HCT116 (cell line): ENCODE data around the gene PHKG2. TPM values are rescaled to one million over a fixed set of nuclear protein-coding genes. Genes with fewer than 3 reads are reported as not detected.
A peak's percentile ranks its signal among the peaks of the same experiment; 100 is the strongest.
"Not testable (repeated sequence)": the region's sequence is repeated elsewhere in the genome, so short reads cannot be mapped to it uniquely, and the experiment has no call there.

ENCODE experiments used
- ATAC-seq: fragments of 200-7000 bp; cut with Tn5 transposase; 2 replicates; pipeline ENCODE4 v1.9.1; 2020; ENCODE audit warnings: mild to moderate bottlenecking, moderate library complexity
- BruUV-seq: library from RNA; stranded (reverse); fragments of 400-500 nt; replicated peaks from 2 replicates; lab custom pipeline; 2021; lab: Mats Ljungman, UMichigan
- CTCF ChIA-PET: fragments of 300-600 bp; sonication (Branson Sonifier 250); formaldehyde crosslinking; loops from one replicate; lab custom pipeline; 2021; ENCODE audit warnings: antibody characterized with exemption; lab: Charles Lee
- POLR2A ChIA-PET: fragments of 300-600, 350-600 bp; sonication (Branson Sonifier 250); formaldehyde crosslinking; loops from one replicate; lab custom pipeline; 2021; ENCODE audit warnings: antibody characterized with exemption; lab: Charles Lee
- RAD21 ChIA-PET, 2 experiments: fragments of 300-600 bp; sonication (Branson Sonifier 250); formaldehyde crosslinking; loops; one replicate each; lab custom pipeline; 2023; ENCODE audit warnings: low total read pairs in 2 of 2; ENCODE audit not compliant: uncharacterized antibody in 2 of 2, unreplicated experiment in 2 of 2, low non-redundant PET in 1 of 2; lab: Charles Lee
- DNase-seq: peaks from one replicate; pipeline ENCODE4 v3.0.0-alpha.2; 2010; ENCODE audit warnings: low read depth, low spot score
- H2AFZ ChIP-seq: fragments of 200-600 bp; shearing (Covaris generic), sonication (generic); 2 replicates; pipeline ENCODE4 v1.6.1; 2017; ENCODE audit warnings: low read depth, mixed run types, mixed read lengths, antibody characterized with exemption, low read length; ENCODE audit not compliant: poor library complexity, severe bottlenecking
- H3K27ac ChIP-seq: 2 replicates; pipeline ENCODE4 v1.5.1; 2012; ENCODE audit warnings: low read depth, low read length
- H3K27me3 ChIP-seq: fragments of 200-600 bp; sonication (generic); 2 replicates; pipeline ENCODE4 v1.6.1; 2016; ENCODE audit warnings: mixed run types, low read length, mixed read lengths; ENCODE audit not compliant: insufficient read depth
- H3K36me3 ChIP-seq, 2 experiments: fragments of 200-500 bp in 1 of 2; fragments of 200-600 bp in 1 of 2; sonication (Bioruptor generic) in 1 of 2; sonication (generic) in 1 of 2; 2 replicates each; pipeline versions ENCODE4 v1.5.1 to v1.6.1; 2014 to 2016; ENCODE audit warnings: low read length in 2 of 2, inconsistent platforms in 1 of 2, mixed read lengths in 1 of 2, mixed run types in 1 of 2; ENCODE audit not compliant: insufficient read depth in 2 of 2, control insufficient read depth in 1 of 2
- H3K4me1 ChIP-seq, 2 experiments: fragments of 200-600 bp in 1 of 2; sonication (generic) in 1 of 2; 2 replicates each; pipeline versions ENCODE4 v1.5.1 to v1.6.1; 2012 to 2017; ENCODE audit warnings: low read length in 2 of 2, inconsistent platforms in 1 of 2, mild to moderate bottlenecking in 1 of 2, mixed read lengths in 1 of 2, mixed run types in 1 of 2, moderate library complexity in 1 of 2; ENCODE audit not compliant: insufficient read depth in 2 of 2, control insufficient read depth in 1 of 2
- H3K4me2 ChIP-seq: fragments of 200-600 bp; sonication (generic); 2 replicates; pipeline ENCODE4 v1.6.1; 2017; ENCODE audit warnings: mixed run types, low read length, mixed read lengths
- H3K4me3 ChIP-seq, 2 experiments: fragments of 200-600 bp in 1 of 2; sonication (generic) in 1 of 2; replicated peaks in 1 of 2; 2 replicates each; pipeline ENCODE4 v1.5.1; 2011 to 2016; ENCODE audit warnings: low read length in 2 of 2, control low read depth in 1 of 2, low read depth in 1 of 2, mild to moderate bottlenecking in 1 of 2, mixed read lengths in 1 of 2, mixed run types in 1 of 2
- H3K79me2 ChIP-seq: fragments of 200-600 bp; sonication (generic); 2 replicates; pipeline ENCODE4 v1.6.1; 2017; ENCODE audit warnings: mild to moderate bottlenecking, mixed run types, low read length, moderate library complexity, mixed read lengths; ENCODE audit not compliant: insufficient read depth
- H3K9ac ChIP-seq: fragments of 200-600 bp; sonication (generic); 2 replicates; pipeline ENCODE4 v1.6.1; 2016; ENCODE audit warnings: low read length, mixed read lengths
- H3K9me2 ChIP-seq: fragments of 200-600 bp; sonication (generic), shearing (Covaris generic); 2 replicates; pipeline ENCODE4 v1.6.1; 2017; ENCODE audit warnings: mixed run types, mild to moderate bottlenecking, moderate library complexity; ENCODE audit not compliant: insufficient read depth
- H3K9me3 ChIP-seq, 2 experiments: fragments of 200-500 bp in 1 of 2; fragments of 200-600 bp in 1 of 2; sonication (Bioruptor generic) in 1 of 2; sonication (generic) in 1 of 2; 2 replicates each; pipeline ENCODE4 v1.6.1; 2014 to 2017; ENCODE audit warnings: low read length in 2 of 2, mixed read lengths in 2 of 2, inconsistent platforms in 1 of 2, low read depth in 1 of 2, mild to moderate bottlenecking in 1 of 2, mixed run types in 1 of 2, moderate library complexity in 1 of 2; ENCODE audit not compliant: control insufficient read depth in 1 of 2, insufficient read depth in 1 of 2
- H4K20me1 ChIP-seq: fragments of 200-600 bp; sonication (generic), shearing (Covaris generic); 2 replicates; pipeline ENCODE4 v1.6.1; 2017; ENCODE audit warnings: mixed run types, mild to moderate bottlenecking, moderate library complexity; ENCODE audit not compliant: insufficient read depth
- CTCF ChIP-seq, 3 experiments: fragments of 200-600 bp in 1 of 3; sonication (generic) in 1 of 3; IDR thresholded peaks in 2 of 3; conservative IDR thresholded peaks in 1 of 3; 2 replicates each; pipeline ENCODE4 v1.5.1; 2012 to 2017; ENCODE audit warnings: low read depth in 2 of 3, low read length in 2 of 3, antibody characterized with exemption in 1 of 3, borderline replicate concordance in 1 of 3, control low read depth in 1 of 3, mild to moderate bottlenecking in 1 of 3, mixed read lengths in 1 of 3, mixed run types in 1 of 3, moderate library complexity in 1 of 3; ENCODE audit not compliant: insufficient read depth in 1 of 3
- FOSL1 ChIP-seq: IDR thresholded peaks from 2 replicates; pipeline ENCODE4 v1.6.1; 2012; ENCODE audit warnings: low read depth
- RAD21 ChIP-seq: IDR thresholded peaks from 2 replicates; pipeline ENCODE4 v1.6.1; 2012; ENCODE audit warnings: low read depth, mild to moderate bottlenecking
- SIN3A ChIP-seq: IDR thresholded peaks from 2 replicates; pipeline ENCODE4 v1.6.1; 2012; ENCODE audit warnings: low read depth
- intact Hi-C: fragments of 100-400 bp; cut with micrococcal nuclease; formaldehyde crosslinking; loops from 2 replicates; pipeline ENCODE4 v1.10.0; 2022
- total RNA-seq: library from RNA; stranded (reverse); gene quantifications from one replicate; pipeline ENCODE4 v1.2.1, GENCODE V29; 2021; ENCODE audit not compliant: unreplicated experiment

PHKG2 gene
- total RNA-seq, 1 experiment from 2014 or later: 32.6 TPM

GRCh38 chr16:30700971-30701370, 47.3 kb upstream of the PHKG2 start:
- intact Hi-C loops: no loop called here
- ChIA-PET CTCF (no interaction called here), POLR2A (no interaction called here)

GRCh38 chr16:30703071-30703470, 45.2 kb upstream of the PHKG2 start:
- H3K4me3 ChIP-seq, H3K4me2 ChIP-seq, H3K9me2 ChIP-seq, H3K9ac ChIP-seq, H3K9me3 ChIP-seq, H3K27me3 ChIP-seq, BruUV-seq, H4K20me1 ChIP-seq, DNase-seq, CTCF ChIA-PET, H3K27ac ChIP-seq, intact Hi-C loops, ATAC-seq, H2AFZ ChIP-seq, RAD21 ChIA-PET: not testable (repeated sequence)
- H3K79me2 ChIP-seq: peaks cover 82% of the 10 kb centered on the region
- peaks cover 50 to 62% of the 10 kb centered on the region in 2 experiments for H3K36me3 ChIP-seq
- POLR2A ChIA-PET: interaction anchor here (0.7 kb wide), 1 partner anchor 61 kb away, joined by 3 read pairs; no protein-coding TSS in a partner anchor
- H3K4me1 ChIP-seq: peaks cover 8 to 13% of the 10 kb centered on the region in 2 experiments

More at GRCh38 chr16:30700971-30701370, 47.3 kb upstream of the PHKG2 start:
- Histone ChIP-seq H3K27ac (no peak overlapping the region; the same call in 1 of the 2 replicates), H3K36me3 (peaks cover 30 to 42% of the 10 kb centered on the region in 2 experiments), H3K4me3 (no peak overlapping the region), H3K79me2 (peaks cover 62% of the 10 kb centered on the region), H3K4me2 (peak overlapping the region; percentile 94; the same call in 1 of the 2 replicates), H2AFZ (no peak overlapping the region), H3K4me1 (peaks cover 11 to 22% of the 10 kb centered on the region in 2 experiments), H3K9me3 (no peaks in the 10 kb centered on the region), H4K20me1 (no peaks in the 10 kb centered on the region), H3K27me3 (no peaks in the 10 kb centered on the region), H3K9me2 (no peaks in the 10 kb centered on the region), H3K9ac (no peak overlapping the region)
- BruUV-seq: no TSS peak
- TF ChIP-seq CTCF (IDR thresholded peaks at IDR 0.05 in 2 of 3, conservative IDR thresholded peaks at IDR 0.05 in 1 of 3; ENCODE audit: borderline replicate concordance in 1 of 3, insufficient read depth in 1 of 3, low read depth in 2 of 3, low read length in 2 of 3): no peak
- no peak for TF ChIP-seq SIN3A
- no peak for TF ChIP-seq RAD21
- no peak for TF ChIP-seq FOSL1
- RAD21 ChIA-PET: no interaction called here
- ATAC-seq (no peak), DNase-seq (no peak)
